Fibroblast of lung (primary cell): ENCODE results near the gene MIGA1. TPM values are rescaled to one million over a fixed set of nuclear protein-coding genes. Genes with fewer than 3 reads are reported as not detected.

Experiments
- DNase-seq, 2 donors: peaks; one replicate each; pipeline versions ENCODE4 v3.0.0 to v3.0.0-alpha.2; 2010; ENCODE audit warnings: low read depth in 2 of 2
- H2AFZ ChIP-seq: 2 replicates; pipeline ENCODE4 v1.5.1; 2012; ENCODE audit warnings: low read length, control low read depth, inconsistent platforms
- H3K27ac ChIP-seq: 2 replicates; pipeline ENCODE4 v1.5.1; 2011; ENCODE audit warnings: low read length, control low read depth; ENCODE audit not compliant: insufficient read depth
- H3K27me3 ChIP-seq: 2 replicates; pipeline ENCODE4 v1.5.1; 2011; ENCODE audit warnings: mild to moderate bottlenecking, low read length; ENCODE audit not compliant: control insufficient read depth, insufficient read depth
- H3K36me3 ChIP-seq: 2 replicates; pipeline ENCODE4 v1.5.1; 2011; ENCODE audit warnings: low read length; ENCODE audit not compliant: control insufficient read depth, insufficient read depth
- H3K4me1 ChIP-seq: 2 replicates; pipeline ENCODE4 v1.5.1; 2011; ENCODE audit warnings: low read length; ENCODE audit not compliant: control insufficient read depth, insufficient read depth; ENCODE audit errors: extremely low read depth
- H3K4me2 ChIP-seq: 2 replicates; pipeline ENCODE4 v1.5.1; 2011; ENCODE audit warnings: low read length, control low read depth; ENCODE audit not compliant: insufficient read depth; ENCODE audit errors: extremely low read depth
- H3K4me3 ChIP-seq, 4 experiments: fragments of 200-600 bp in 1 of 4; sonication (generic) in 1 of 4; replicated peaks in 1 of 4; 2 replicates each; pipeline ENCODE4 v1.5.1; 2011 to 2016; ENCODE audit warnings: low read length in 4 of 4, low read depth in 3 of 4, mild to moderate bottlenecking in 3 of 4, control low read depth in 2 of 4, inconsistent platforms in 1 of 4, mixed read lengths in 1 of 4; ENCODE audit not compliant: insufficient read depth in 1 of 4; ENCODE audit errors: control extremely low read depth in 1 of 4
- H3K79me2 ChIP-seq: 2 replicates; pipeline ENCODE4 v1.5.1; 2012; ENCODE audit warnings: mild to moderate bottlenecking, low read length, inconsistent platforms; ENCODE audit not compliant: control insufficient read depth, insufficient read depth
- H3K9ac ChIP-seq: 2 replicates; pipeline ENCODE4 v1.5.1; 2011; ENCODE audit warnings: mild to moderate bottlenecking, low read length, control low read depth; ENCODE audit not compliant: insufficient read depth
- H3K9me3 ChIP-seq: 2 replicates; pipeline ENCODE4 v1.5.1; 2012; ENCODE audit warnings: low read depth, low read length; ENCODE audit not compliant: control insufficient read depth, insufficient read depth
- H4K20me1 ChIP-seq: 2 replicates; pipeline ENCODE4 v1.5.1; 2011; ENCODE audit warnings: low read length; ENCODE audit not compliant: control insufficient read depth, insufficient read depth; ENCODE audit errors: extremely low read depth
- CTCF ChIP-seq, 2 donors: IDR thresholded peaks in 1 of 2; conservative IDR thresholded peaks in 1 of 2; 1 replicate in 1 of 2; 2 replicates in 1 of 2; pipeline ENCODE4 v1.5.1; 2011 to 2012; ENCODE audit warnings: low read length in 2 of 2, control low read depth in 1 of 2, inconsistent platforms in 1 of 2, low read depth in 1 of 2, mild to moderate bottlenecking in 1 of 2
- EZH2 ChIP-seq: IDR thresholded peaks from 2 replicates; pipeline ENCODE4 v1.5.1; 2012; ENCODE audit warnings: low read length, control low read depth, mild to moderate bottlenecking; ENCODE audit errors: missing control alignments
- polyA plus RNA-seq, 2 donors: library from polyadenylated mRNA; depleted of rRNA in 1 of 2; stranded (reverse) in 1 of 2; unstranded in 1 of 2; fragments of >200 nt; gene quantifications; 2 replicates each; pipeline ENCODE4 v1.2.1, GENCODE V29; 2011 to 2012; ENCODE audit warnings: missing spikeins in 1 of 2
- total RNA-seq: library from RNA; depleted of rRNA; stranded (reverse); fragments of >200 nt; gene quantifications from 2 replicates; pipeline ENCODE4 v1.2.1, GENCODE V29; 2014

Gene MIGA1
- total and polyA plus RNA-seq, 2 donors (not counting 1 experiment from before 2014, with no cell fraction given), result 10.3 to 14.0 TPM

- Histone ChIP-seq H3K79me2 (no peaks in the 10 kb centered on the region), H2AFZ (no peak overlapping the region), H3K4me1 (no peaks in the 10 kb centered on the region), H3K36me3 (peaks cover 3% of the 10 kb centered on the region), H3K4me2 (no peak overlapping the region), H3K9ac (no peak overlapping the region), H3K4me3 (no peak overlapping the region), H4K20me1 (no peaks in the 10 kb centered on the region), H3K9me3 (no peaks in the 10 kb centered on the region), H3K27ac (no peak overlapping the region), H3K27me3 (no peaks in the 10 kb centered on the region)
- peak in 1 of 2 donors; percentile 29 for DNase-seq
- TF ChIP-seq CTCF (conservative IDR thresholded peaks at IDR 0.05 in 1 of 2, IDR thresholded peaks at IDR 0.05 in 1 of 2; ENCODE audit: low read depth in 1 of 2, low read length in 2 of 2), result no peak
- TF ChIP-seq EZH2, result no peak
Observed at GRCh38 chr1:77817368-77818209, 38.1 kb downstream of the MIGA1 start.

GRCh38 chr1:77820121-77820520 lies 40.7 kb downstream of the MIGA1 start:
- Histone ChIP-seq H4K20me1 (no peaks in the 10 kb centered on the region), H3K4me3 (no peak overlapping the region), H3K9me3 (no peaks in the 10 kb centered on the region), H3K4me2 (no peak overlapping the region), H3K79me2 (no peaks in the 10 kb centered on the region), H3K27me3 (no peaks in the 10 kb centered on the region), H3K9ac (no peak overlapping the region), H3K36me3 (peaks cover 3% of the 10 kb centered on the region), H3K4me1 (peaks cover 3% of the 10 kb centered on the region), H3K27ac (no peak overlapping the region), H2AFZ (no peak overlapping the region)
- TF ChIP-seq CTCF (conservative IDR thresholded peaks at IDR 0.05 in 1 of 2, IDR thresholded peaks at IDR 0.05 in 1 of 2; ENCODE audit: low read depth in 1 of 2, low read length in 2 of 2), result no peak
- no peak for TF ChIP-seq EZH2
- DNase-seq, result no peak

GRCh38 chr1:77824079-77824478 lies 44.6 kb downstream of the MIGA1 start:
- H3K9me3 ChIP-seq, result no peaks in the 10 kb centered on the region
- H3K79me2 ChIP-seq, result no peaks in the 10 kb centered on the region
- H4K20me1 ChIP-seq, result no peaks in the 10 kb centered on the region
- no peaks in the 10 kb centered on the region for H3K36me3 ChIP-seq
- H3K27me3 ChIP-seq, result no peaks in the 10 kb centered on the region
- TF ChIP-seq CTCF (conservative IDR thresholded peaks at IDR 0.05 in 1 of 2, IDR thresholded peaks at IDR 0.05 in 1 of 2; ENCODE audit: low read depth in 1 of 2, low read length in 2 of 2), result no peak
- no peak overlapping the region for H3K4me3 ChIP-seq
- H3K9ac ChIP-seq, result no peak overlapping the region
- no peak overlapping the region for H3K4me2 ChIP-seq
- H2AFZ ChIP-seq, result no peak overlapping the region
- DNase-seq, result peak; percentile 57 to 73
- peak overlapping the region; percentile 66 for H3K27ac ChIP-seq
- H3K4me1 ChIP-seq, result peaks cover 3% of the 10 kb centered on the region
